Aorta (tissue), 5 donors: Measurements from ENCODE around the gene TNNI2. TPM values are rescaled to one million over a fixed set of nuclear protein-coding genes. Genes with fewer than 3 reads are reported as not detected.

Experiments
- ATAC-seq: fragments of 200-7000 bp; cut with Tn5 transposase; one replicate; pipeline ENCODE4 v1.9.1; 2022; ENCODE audit warnings: moderate library complexity; ENCODE audit not compliant: low FRiP score
- DNase-seq, 2 donors: peaks; one replicate each; pipeline ENCODE4 v3.0.0-alpha.2; 2020
- H3K27ac ChIP-seq, 2 donors: one replicate each; pipeline ENCODE4 v1.5.1; 2013; ENCODE audit warnings: low read length in 2 of 2, mild to moderate bottlenecking in 2 of 2, moderate library complexity in 2 of 2, control low read depth in 1 of 2, inconsistent platforms in 1 of 2, low read depth in 1 of 2
- H3K27me3 ChIP-seq, 2 donors: one replicate each; pipeline ENCODE4 v1.6.1; 2013; ENCODE audit warnings: control low read depth in 1 of 2, low read length in 1 of 2, mild to moderate bottlenecking in 1 of 2, moderate library complexity in 1 of 2; ENCODE audit not compliant: insufficient read depth in 2 of 2, control insufficient read depth in 1 of 2
- H3K36me3 ChIP-seq, 2 donors: one replicate each; pipeline ENCODE4 v1.6.1; 2013; ENCODE audit warnings: control low read depth in 1 of 2, low read length in 1 of 2, mild to moderate bottlenecking in 1 of 2; ENCODE audit not compliant: insufficient read depth in 2 of 2, control insufficient read depth in 1 of 2
- H3K4me1 ChIP-seq, 2 donors: one replicate each; pipeline ENCODE4 v1.6.1; 2013; ENCODE audit warnings: low read length in 2 of 2, control low read depth in 1 of 2, mild to moderate bottlenecking in 1 of 2, moderate library complexity in 1 of 2; ENCODE audit not compliant: insufficient read depth in 2 of 2, control insufficient read depth in 1 of 2
- H3K4me3 ChIP-seq, 2 donors: one replicate each; pipeline ENCODE4 v1.5.1; 2013; ENCODE audit warnings: low read length in 2 of 2, control low read depth in 1 of 2, mild to moderate bottlenecking in 1 of 2
- H3K9me3 ChIP-seq: one replicate; pipeline ENCODE4 v1.6.1; 2013; ENCODE audit warnings: mild to moderate bottlenecking, low read length; ENCODE audit not compliant: control insufficient read depth
- WGBS, 2 donors: extraction: QIAGEN DNeasy Blood & Tissue Kit; methylation state at CpG; one replicate each; pipeline ENCODE4 v1.1.7; 2013; 5-methylcytosine and 5-hydroxymethylcytosine counted together
- intact Hi-C, 2 donors: fragments of 100-400 bp; cut with DNase I; formaldehyde crosslinking; loops; one replicate each; pipeline versions ENCODE4 v1.14.2 to v1.15.0; 2022
- polyA plus RNA-seq, 2 donors: library from polyadenylated mRNA; stranded (reverse); fragments of 200-250 nt; gene quantifications; one replicate each; pipeline ENCODE4 v1.2.3, GENCODE V29; 2013
- total RNA-seq, 2 donors: library from RNA; stranded (reverse); fragmentation: NEBNext Ultra II Directional; extraction: Animal tissue kit (Norgen Biotek cat#: 25700); gene quantifications; one replicate each; pipeline ENCODE4 v1.2.1, GENCODE V29; 2021
- donor health status: healthy with polysubstance abuse.
- donor health status: Bipolar disorder and iron deficiency.
- donor health status: DM: no; HTN: no; CAD: no.
- donor health status: DM: no; HTN: no; CAD: no.
- donor health status: DM: yes; HTN: yes; CAD: no.

The TNNI2 gene
- total and polyA plus RNA-seq, 4 donors: 0.75 to 2.2 (median 0.81) TPM

DNA sequence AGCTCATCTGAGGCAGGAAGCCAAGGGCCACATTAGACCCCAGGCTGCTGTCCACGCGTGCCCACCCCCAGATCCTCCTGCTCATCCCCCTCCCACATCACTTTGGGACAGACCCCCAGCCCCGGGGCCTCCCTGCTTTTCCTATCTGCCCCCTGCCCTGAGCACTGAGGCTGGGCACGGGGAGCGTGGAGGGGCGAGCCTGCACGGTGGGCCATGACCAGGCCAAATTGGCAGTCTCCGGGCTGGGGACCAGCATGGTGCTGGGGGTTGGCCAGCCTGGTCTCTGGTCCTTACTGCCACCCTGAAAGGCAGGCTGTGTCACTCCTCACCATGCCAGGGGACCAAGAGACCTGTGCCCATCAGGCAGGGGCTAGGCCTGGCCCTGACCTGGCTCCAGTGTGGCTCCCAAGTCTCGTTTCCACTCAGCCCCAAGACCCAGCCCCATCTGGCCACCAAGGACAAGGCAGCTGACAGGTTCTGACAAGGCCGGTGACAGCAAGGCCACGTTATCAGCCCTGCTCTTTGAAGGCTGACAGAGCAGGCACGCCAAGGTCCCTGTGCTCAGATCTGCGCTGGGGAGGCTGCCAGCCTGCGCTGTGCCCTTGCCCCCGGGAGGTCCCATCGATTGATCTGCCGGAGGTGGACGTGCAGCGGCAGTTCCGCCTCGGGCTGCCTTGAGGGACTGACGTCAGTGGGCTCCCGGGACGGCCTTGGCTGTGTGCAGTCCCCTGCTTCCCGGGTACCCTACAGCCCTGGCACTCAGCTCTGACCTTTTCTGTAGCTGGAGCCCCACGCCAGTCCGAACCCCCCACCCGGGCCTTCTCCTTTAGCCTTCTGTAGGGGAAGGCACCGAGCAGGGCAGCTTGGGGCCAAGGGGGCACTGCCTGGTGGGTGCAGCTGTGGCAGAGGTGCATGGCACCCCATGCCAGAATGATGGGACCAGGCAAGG lies 3.6 kb downstream of the TNNI2 start:
- no peaks in the 10 kb centered on the region for H3K27me3 ChIP-seq
- H3K4me1 ChIP-seq: no peaks in the 10 kb centered on the region
- intact Hi-C loops: no loop called here
- ATAC-seq: no peak
- no peaks in the 10 kb centered on the region for H3K9me3 ChIP-seq
- no peak overlapping the region for H3K4me3 ChIP-seq
- DNase-seq: peak in 1 of 2 donors; percentile 52
- WGBS, 2 donors: 87 to 89% methylated on average over 25 to 29 of the region's 29 CpGs
- no peaks in the 10 kb centered on the region for H3K36me3 ChIP-seq
- H3K27ac ChIP-seq: no peak overlapping the region

DNA sequence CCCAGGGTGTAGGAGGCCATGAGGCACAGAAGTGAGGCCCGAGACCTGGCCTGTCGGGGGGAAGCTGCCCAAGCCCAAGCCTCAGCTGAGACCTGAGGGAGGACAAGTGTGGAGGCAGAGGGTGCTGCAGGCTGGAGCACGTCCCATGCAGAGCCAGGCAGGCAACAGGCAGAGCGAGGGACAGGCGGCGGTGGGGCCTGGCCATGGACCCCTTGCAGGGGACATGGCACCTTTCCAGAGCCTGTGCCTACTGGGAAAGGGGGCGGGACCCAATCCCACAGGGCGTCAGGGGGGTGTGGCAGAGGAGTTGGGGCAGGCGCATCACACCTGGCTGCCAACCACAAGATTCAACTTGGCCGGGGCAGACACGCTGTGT lies 4.3 kb downstream of the TNNI2 start:
- no peak overlapping the region for H3K27ac ChIP-seq
- ATAC-seq: no peak
- H3K4me3 ChIP-seq: no peak overlapping the region
- intact Hi-C loops: no loop called here
- WGBS, 2 donors: 77 to 85% methylated on average over 9 to 11 of the region's 11 CpGs
- no peaks in the 10 kb centered on the region for H3K4me1 ChIP-seq
- no peak for DNase-seq
- no peaks in the 10 kb centered on the region for H3K36me3 ChIP-seq
- no peaks in the 10 kb centered on the region for H3K9me3 ChIP-seq
- H3K27me3 ChIP-seq: no peaks in the 10 kb centered on the region

DNA sequence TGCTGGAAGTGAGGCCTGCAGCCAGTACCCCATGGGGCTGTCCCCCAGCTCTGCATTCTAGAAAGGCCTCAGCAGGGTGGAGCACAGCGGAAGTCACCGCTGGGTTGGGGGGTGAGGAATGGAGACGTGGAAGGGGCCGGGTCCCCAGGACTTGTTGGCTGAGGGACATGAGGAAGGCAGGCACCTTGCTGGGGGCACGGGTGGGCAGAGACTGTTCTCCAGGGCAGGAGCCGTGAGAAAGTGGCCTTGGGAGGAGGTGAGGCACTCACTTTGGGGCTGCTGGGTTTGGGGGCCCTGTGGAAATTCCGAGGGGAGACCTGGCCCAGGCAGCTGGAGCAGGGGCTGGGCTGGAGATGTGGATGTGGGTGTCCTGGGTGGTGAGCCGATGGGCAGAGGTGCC lies 5.0 kb downstream of the TNNI2 start:
- Histone ChIP-seq H3K27me3 (no peaks in the 10 kb centered on the region), H3K4me1 (no peaks in the 10 kb centered on the region), H3K9me3 (no peaks in the 10 kb centered on the region), H3K36me3 (no peaks in the 10 kb centered on the region), H3K4me3 (no peak overlapping the region), H3K27ac (no peak overlapping the region)
- ATAC-seq (no peak), DNase-seq (no peak)
- intact Hi-C loops: no loop called here
- WGBS, 2 donors: 89 to 93% methylated on average over 8 of the region's 8 CpGs

DNA sequence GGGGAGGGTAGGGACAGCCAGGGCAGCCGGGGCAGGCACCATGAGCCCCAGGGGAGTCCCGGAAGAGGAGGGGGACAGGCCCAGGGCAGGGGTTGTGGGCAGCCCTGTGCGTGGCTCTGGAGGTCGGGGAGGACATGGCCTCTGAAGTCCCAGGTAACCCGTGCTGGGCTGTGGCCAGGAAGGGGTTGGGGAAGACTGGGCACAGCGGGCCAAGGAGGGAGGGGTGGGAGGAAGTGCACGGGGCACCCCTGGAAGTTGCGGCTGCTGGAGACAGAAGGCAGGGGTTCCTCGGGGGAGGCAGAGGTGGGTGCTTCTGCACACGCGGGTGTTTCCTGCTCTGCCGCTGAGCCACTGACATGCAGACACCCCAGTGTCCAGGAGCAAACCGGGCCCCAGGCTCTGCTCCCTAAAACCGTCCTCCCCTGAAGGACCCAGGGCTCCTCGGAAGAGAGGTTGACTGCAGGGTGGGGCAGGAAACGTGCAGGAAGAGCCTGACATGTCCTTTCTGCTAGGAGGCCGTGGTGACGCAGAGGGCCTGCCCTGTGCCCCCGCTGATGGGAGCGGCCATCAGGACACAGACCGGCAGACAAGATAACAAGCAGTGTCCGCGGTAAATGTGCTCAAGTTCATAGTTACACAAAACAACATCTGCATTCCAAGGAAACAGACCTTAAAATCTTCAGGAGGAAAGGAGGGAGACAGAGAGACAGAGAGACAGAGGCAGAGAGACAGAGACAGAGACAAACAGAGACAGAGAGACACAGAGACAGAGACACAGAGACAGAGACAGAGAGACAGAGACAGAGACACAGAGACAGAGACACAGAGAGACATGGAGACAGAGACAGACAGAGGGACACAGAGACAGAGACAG lies 5.7 kb downstream of the TNNI2 start:
- intact Hi-C loops: no loop called here
- no peaks in the 10 kb centered on the region for H3K4me1 ChIP-seq
- no peaks in the 10 kb centered on the region for H3K9me3 ChIP-seq
- WGBS, 2 donors: 72 to 83% methylated on average over 23 of the region's 23 CpGs
- H3K36me3 ChIP-seq: no peaks in the 10 kb centered on the region
- DNase-seq (no peak), ATAC-seq (peak; percentile 47)
- no peaks in the 10 kb centered on the region for H3K27me3 ChIP-seq
- H3K4me3 ChIP-seq: no peak overlapping the region
- no peak overlapping the region for H3K27ac ChIP-seq

DNA sequence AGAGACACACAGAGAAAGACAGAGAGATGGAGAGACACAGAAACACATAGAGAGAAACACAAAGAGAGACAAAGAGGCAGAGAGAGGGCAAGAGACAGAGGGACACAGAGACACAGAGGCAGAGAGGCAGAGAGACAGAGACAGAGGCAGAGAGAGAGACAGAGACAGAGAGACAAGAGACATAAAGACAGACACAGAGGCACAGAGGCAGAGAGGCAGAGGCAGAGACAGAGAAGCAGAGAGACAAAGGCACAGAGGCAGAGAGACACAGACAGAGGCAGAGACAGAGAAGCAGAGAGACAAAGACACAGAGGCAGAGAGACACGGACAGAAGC lies 6.3 kb downstream of the TNNI2 start:
- no peak overlapping the region for H3K4me3 ChIP-seq
- 92% methylated on average over 1 of the region's 1 CpG for WGBS, 2 donors
- no peak overlapping the region for H3K27ac ChIP-seq
- no peaks in the 10 kb centered on the region for H3K27me3 ChIP-seq
- no peaks in the 10 kb centered on the region for H3K4me1 ChIP-seq
- H3K9me3 ChIP-seq: no peaks in the 10 kb centered on the region
- ATAC-seq (no peak), DNase-seq (no peak)
- no peaks in the 10 kb centered on the region for H3K36me3 ChIP-seq
- intact Hi-C loops: no loop called here

GRCh38 chr11:1845561-1846452 lies 7.0 kb downstream of the TNNI2 start:
- ATAC-seq (no peak), DNase-seq (no peak)
- WGBS, 2 donors: 80 to 84% methylated on average over 20 to 21 of the region's 21 CpGs
- Histone ChIP-seq H3K4me3 (no peak overlapping the region), H3K9me3 (no peaks in the 10 kb centered on the region), H3K27ac (no peak overlapping the region), H3K36me3 (no peaks in the 10 kb centered on the region), H3K4me1 (no peaks in the 10 kb centered on the region), H3K27me3 (no peaks in the 10 kb centered on the region)
- intact Hi-C loops: no loop called here

- intact Hi-C loops: no loop called here
- no peaks in the 10 kb centered on the region for H3K4me1 ChIP-seq
- no peaks in the 10 kb centered on the region for H3K36me3 ChIP-seq
- H3K9me3 ChIP-seq: no peaks in the 10 kb centered on the region
- WGBS, 2 donors: 84 to 89% methylated on average over 9 of the region's 9 CpGs
- H3K4me3 ChIP-seq: no peak overlapping the region
- ATAC-seq (no peak), DNase-seq (no peak)
- H3K27me3 ChIP-seq: no peaks in the 10 kb centered on the region
- H3K27ac ChIP-seq: no peak overlapping the region
Observed at GRCh38 chr11:1846453-1846932, 7.7 kb downstream of the TNNI2 start.

GRCh38 chr11:1847006-1847735 lies 8.4 kb downstream of the TNNI2 start:
- ATAC-seq (no peak), DNase-seq (no peak)
- 94% methylated on average over 34 of the region's 34 CpGs for WGBS, 2 donors
- Histone ChIP-seq H3K4me3 (no peak overlapping the region), H3K9me3 (no peaks in the 10 kb centered on the region), H3K36me3 (no peaks in the 10 kb centered on the region), H3K27me3 (no peaks in the 10 kb centered on the region), H3K27ac (no peak overlapping the region), H3K4me1 (no peaks in the 10 kb centered on the region)
- intact Hi-C loops: no loop called here
